HG03159 (cell line): ENCODE results near the gene C9orf152.
A peak's percentile ranks its signal among the peaks of the same experiment; 100 is the strongest.
"Not testable (repeated sequence)": the region's sequence is repeated elsewhere in the genome, so short reads cannot be mapped to it uniquely, and the experiment has no call there.

Experiments
- ATAC-seq: cut with Tn5 transposase; IDR thresholded peaks from one replicate; pipeline ENCODE4 v1.9.1; 2021; ENCODE audit warnings: mild to moderate bottlenecking, moderate library complexity; ENCODE audit not compliant: unreplicated experiment

C9orf152 gene

GRCh38 chr9:110208031-110208430, at the start of gene C9orf152:
TSS of gene C9orf152 (minus strand) at chr9:110208159. CDS start at chr9:110207579, 580 bp downstream.
- ATAC-seq: no peak

DNA sequence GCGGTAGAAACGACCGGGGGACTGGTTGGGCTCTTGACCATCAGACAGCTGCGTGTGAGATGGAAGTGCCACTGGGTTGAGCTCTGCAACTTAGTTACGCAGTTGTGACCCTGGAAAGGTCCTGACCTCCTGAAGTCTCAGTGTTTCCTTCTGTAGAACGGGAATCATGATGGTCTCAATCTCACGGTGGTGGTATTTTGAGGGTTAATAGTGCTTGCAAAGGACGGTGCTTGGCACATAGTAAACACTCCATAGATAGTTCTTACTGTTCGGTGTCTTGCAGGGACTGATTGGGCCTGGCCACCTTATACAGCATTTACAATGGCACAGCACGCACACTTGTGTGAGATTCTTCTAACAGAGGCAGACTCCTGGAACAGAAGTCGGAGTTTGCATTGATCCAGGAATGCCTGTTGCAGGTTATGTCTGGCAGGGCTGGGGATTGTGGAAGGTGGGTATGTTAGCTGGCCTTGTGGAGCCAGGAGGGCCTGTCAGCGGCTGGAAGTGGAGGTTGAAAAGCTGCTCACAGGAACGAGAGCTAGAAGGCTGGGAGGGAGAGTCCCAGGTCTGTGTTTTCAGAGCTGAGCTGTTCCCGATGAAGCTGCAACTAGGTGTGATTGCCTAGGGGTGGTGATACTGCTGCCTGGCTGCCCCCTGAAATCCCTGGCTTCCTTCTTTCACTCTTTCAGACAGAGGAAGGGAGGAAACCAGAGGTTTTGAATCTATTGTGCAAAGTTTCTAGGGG, 49.3 kb upstream of the C9orf152 start:
- peak; percentile 2 for ATAC-seq

DNA sequence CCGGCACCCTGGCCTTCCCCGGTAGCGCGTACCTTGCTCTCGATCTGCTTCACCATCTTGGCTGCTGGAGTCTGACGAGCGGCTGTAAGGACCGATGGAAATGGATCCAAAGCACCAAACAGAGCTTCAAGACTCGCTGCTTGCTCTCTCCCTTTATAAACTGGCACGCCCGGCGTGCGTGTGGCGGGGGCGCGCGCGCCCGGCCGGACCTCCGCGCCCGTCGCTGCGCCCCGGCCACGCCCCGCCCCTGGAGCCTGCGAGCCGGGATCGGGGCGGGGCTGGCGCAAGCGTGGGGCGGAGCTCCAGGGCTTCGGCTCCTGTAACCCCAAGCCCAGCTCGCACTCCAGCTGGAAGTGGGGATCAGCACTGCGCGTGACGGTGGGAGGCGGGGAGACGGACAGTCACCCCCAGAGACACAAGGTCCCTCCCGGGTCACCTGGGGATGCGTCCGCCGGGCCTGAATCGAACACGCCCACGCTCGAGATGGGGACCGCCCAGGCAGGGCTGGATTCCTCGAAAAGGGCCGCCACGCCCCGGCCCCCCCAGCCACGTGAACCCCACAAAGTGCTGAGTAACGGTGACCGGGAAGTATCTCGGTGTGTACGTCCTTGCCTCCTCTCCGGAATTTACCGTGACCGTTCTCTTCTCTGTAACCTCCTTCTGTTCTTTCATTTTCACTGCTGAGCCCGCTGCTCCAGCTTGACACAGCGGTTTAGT, 48.6 kb upstream of the C9orf152 start, which contains the start of gene TXN:
Gene TXN (minus strand): TSS at position 128 of the 717 bp plus-strand sequence. CDS start 72 bp downstream, at position 56.
- ATAC-seq: peak; percentile 68

DNA sequence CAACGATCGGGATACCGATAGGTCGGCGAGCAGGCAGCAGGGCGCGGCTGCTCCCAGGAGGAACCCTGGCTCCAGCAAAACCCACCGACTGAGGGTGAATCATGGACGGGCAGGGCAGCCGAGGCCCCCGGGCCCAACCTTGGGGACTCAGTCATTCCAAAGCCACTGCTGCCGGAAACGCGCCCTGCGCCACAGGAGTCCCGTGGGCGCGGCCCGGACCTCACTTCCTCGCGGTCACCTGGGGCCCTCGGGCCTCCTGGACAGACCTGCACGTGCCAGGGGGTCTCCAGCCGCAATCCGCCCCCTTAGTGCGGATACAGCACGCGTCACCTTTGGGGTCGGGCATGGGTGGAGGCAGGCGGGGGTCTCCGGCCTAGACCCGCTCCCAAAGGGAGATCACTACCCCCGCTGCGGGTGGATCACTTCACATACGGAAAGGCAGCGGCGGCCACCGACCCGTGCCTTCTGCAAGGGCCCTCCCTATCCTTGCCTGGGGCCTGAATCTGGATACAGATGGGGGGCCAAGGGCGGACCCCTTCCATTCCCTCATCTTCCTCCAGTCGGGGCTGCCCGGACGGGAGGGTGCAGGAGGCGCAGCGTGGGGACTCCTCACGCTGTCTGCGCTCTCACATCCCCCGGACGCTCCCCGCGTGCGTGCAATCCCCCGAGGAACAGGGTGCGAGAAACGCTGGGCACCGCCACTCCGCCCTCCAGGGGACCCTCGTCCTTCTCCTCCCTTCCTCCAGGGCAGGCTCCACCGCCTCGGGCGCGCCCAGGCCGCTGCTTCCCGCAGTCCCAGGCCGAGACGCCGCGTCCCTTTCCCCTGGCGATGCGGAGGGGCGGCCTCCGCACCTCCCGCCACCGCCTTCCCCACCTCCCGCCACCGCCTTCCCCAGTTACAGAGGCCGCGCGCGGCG, 47.8 kb upstream of the C9orf152 start:
- ATAC-seq: peak; percentile 24

- no peak for ATAC-seq
Observed at GRCh38 chr9:110255034-110255462, 47.1 kb upstream of the C9orf152 start.

DNA sequence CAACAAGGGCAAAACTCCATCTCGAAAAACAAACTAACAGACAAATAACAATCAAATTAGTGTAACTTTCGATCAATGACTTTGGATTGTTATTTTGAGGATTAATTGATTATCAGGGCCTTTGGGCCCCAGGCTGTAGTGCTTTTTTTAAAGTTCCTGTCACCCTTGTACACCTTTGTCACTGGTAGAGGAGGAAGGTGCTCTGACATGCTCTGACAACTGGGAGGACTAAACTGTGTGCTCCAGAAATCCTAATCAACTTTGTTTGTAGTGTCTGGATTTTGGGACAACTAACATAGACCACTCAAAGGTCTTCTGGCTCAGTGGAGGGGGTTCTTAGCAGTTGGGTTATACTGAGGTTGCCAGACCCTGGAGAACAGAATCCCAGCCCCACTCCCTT, 46.5 kb upstream of the C9orf152 start:
- ATAC-seq: no peak

DNA sequence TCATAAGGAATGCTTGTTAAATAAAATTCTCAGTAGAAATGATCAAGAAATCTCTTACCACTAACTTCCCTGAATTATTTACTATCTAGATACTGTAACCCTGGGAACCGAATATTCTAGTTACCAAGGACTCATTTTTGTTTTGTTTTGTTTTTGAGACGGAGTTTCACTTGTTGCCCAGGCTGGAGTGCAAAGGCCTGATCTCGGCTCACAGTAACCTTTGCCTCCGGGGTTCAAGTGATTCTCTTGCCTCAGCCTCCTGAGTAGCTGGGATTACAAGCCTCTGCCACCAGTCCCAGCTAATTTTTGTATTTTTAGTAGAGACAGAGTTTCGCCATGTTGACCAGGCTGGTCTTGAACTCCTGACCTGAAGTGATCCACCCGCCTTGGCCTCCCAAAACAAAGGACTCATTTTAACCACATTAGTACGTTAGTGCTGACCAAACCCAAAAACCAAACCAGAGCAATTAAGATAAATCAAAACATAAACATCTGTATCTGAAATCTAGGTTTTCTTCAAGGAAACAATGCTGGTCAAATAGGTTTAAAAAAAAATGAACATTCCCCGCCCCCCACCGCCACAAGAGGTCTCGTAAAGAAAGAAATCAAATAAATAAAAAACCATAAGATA, 44.7 kb upstream of the C9orf152 start:
- ATAC-seq: no peak

DNA sequence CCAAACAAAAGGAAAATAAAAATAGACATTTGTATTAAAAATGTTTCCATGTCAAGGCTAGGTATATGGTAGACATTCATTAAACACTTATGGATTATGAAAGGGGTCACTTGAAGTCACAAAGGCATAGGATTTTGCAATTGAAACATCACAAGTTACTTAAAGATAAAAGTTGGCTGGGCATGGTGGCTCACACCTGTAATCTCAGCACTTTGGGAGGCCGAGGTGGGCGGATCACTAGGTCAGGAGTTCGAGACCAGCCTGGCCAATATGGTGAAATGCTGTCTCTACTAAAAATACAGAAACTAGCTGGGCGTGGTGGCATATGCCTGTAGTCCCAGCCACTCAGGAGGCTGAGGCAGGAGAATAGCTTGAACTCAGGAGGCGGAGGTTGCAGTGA, 43.8 kb upstream of the C9orf152 start:
- ATAC-seq: not testable (repeated sequence)

GRCh38 chr9:110251212-110251611, 43.3 kb upstream of the C9orf152 start:
- no peak for ATAC-seq

GRCh38 chr9:110249603-110250002, 41.6 kb upstream of the C9orf152 start:
- no peak for ATAC-seq

- ATAC-seq: no peak
Observed at GRCh38 chr9:110248361-110248760, 40.4 kb upstream of the C9orf152 start.

GRCh38 chr9:110246214-110246613, 38.3 kb upstream of the C9orf152 start:
- ATAC-seq: no peak

- no peak for ATAC-seq
Observed at GRCh38 chr9:110244616-110245015, 36.7 kb upstream of the C9orf152 start.

GRCh38 chr9:110241858-110242321, 33.9 kb upstream of the C9orf152 start:
- no peak for ATAC-seq

DNA sequence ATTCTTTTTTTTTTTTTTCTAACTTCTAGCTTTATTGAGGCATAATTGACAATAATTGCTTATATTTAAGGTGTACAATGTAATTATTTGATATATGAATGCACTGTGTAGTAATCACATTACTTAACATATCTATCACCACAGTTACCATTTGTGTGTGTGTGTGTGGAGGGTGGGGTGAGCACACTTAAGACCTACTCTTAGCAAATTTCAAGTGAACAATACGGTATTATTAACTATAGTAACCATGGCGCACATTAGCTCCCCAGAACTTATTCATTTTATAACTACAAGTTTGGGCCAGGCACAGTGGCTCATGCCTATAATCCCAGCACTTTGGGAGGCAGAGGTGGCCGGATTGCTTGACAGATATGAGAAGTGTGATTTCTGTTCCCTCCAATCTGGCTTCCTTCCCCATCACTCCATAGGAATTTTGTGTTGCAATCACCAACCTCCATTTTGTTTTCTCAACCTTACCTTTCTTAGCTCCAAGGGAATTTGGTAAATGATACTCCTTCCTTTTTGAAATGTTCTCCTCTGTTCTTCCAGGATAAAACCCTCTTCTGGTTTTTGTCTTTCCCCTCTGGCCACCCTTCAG, 33.4 kb upstream of the C9orf152 start:
- no peak for ATAC-seq

GRCh38 chr9:110240198-110240597, 32.2 kb upstream of the C9orf152 start:
- no peak for ATAC-seq

DNA sequence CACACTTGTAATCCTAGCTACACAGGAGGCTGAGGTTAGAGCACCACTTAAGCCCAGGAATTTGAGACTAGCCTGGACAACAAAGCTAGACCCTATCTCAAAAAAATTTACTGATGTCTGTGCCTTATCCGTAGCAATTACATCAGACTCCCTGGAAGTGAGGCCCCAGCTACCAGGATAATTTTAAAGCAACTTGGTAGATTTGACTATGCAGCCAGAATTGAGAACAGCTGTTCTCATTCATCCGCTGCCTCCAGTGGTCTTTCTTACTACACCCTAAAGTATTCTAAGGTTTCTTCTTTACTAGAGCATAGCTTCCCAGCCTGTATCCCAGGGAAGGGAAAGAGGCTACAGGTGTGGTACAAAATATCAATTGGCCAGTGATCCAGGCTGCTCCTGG, 20.4 kb upstream of the C9orf152 start:
- no peak for ATAC-seq

DNA sequence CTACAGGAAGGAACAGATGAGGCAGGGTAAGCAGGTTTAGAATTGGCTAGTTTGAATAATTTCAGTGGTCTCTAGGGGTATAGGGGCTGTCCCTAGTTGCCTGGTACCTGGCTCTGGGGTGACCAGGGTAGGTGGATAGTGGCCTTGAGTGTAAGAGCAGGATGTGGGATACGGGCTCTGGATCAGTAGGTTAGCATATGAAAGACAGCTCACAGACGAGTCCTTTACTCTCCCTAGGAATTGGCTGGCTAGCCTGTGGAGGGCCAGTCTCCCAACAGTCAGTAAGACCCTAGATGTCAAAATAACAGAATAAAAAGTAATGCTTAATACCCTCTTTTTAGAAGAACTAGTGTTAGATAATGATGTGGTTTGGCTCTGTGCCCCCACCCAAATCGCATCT, 16.6 kb upstream of the C9orf152 start:
- ATAC-seq: no peak

- ATAC-seq: no peak
Observed at GRCh38 chr9:110220809-110221208, 12.8 kb upstream of the C9orf152 start.

GRCh38 chr9:110217656-110218099, 9.7 kb upstream of the C9orf152 start:
- ATAC-seq: no peak
